Measurements from ENCODE around the gene MAPT. TPM values are rescaled to one million over a fixed set of nuclear protein-coding genes. Genes with fewer than 3 reads are reported as not detected.
A peak's percentile ranks its signal among the peaks of the same experiment; 100 is the strongest.

MAPT gene
- total and polyA plus RNA-seq, 2 of the 13 experiments (the other 11 are each of a cell fraction or from before 2014, with no cell fraction given): 2.1 to 2.8 TPM

DNA sequence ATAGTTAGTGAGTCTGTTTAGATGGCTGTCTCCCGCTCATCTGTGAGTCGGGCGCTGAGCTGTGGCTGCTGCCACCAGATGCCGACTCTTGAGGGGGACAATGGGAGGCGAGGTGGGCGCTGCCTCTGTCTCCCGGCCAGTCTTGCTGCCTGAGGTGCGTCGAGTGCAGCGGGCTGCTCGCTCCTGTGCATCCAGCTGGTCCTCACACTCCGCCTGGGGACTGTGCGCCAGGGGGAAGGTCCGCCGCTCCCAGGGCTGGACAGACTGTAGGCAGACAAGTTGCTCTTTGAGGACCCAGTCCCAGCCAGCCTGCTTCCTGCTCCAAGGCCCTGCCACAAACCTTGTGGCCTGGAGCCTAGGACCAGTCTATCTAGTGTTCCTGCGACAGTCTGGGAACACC lies 137.1 kb downstream of the MAPT start:
- Histone ChIP-seq H4K20me1 (ENCODE audit: insufficient read depth, low read length) (no peaks in the 10 kb centered on the region), H3K4me1 (ENCODE audit: insufficient read depth, low read length) (no peaks in the 10 kb centered on the region), H3K27ac (ENCODE audit: extremely low read length, insufficient read depth, low read length) (no peak overlapping the region), H3K79me2 (ENCODE audit: insufficient read depth, low read length) (no peaks in the 10 kb centered on the region), H2AFZ (ENCODE audit: low read length) (no peak overlapping the region), H3K27me3 (ENCODE audit: control insufficient read depth in 1 of 2, insufficient read depth in 2 of 2, low read length in 2 of 2) (no peaks in the 10 kb centered on the region), H3K4me3 (replicated peaks in 1 of 3; ENCODE audit: insufficient read depth in 1 of 3, low read depth in 2 of 3, low read length in 3 of 3) (no peak overlapping the region), H3K9me3 (ENCODE audit: low read length) (no peaks in the 10 kb centered on the region), H3K36me3 (replicated peaks in 1 of 2; ENCODE audit: control insufficient read depth in 1 of 2, insufficient read depth in 2 of 2, low read length in 2 of 2) (peaks cover 54 to 91% of the 10 kb centered on the region in 2 experiments), H3K4me2 (ENCODE audit: low read depth, low read length) (no peak overlapping the region), H3K9ac (ENCODE audit: insufficient read depth, low read depth, low read length) (no peak overlapping the region)
- ChIA-PET POLR2A (no interaction called here), CTCF (ENCODE audit: low intra/inter-chr PET ratio, low total read pairs) (no interaction called here)
- ATAC-seq: peak; percentile 19
- intact Hi-C loops (cut with micrococcal nuclease; ENCODE audit: unreplicated experiment): no loop called here
- DNase-seq (ENCODE audit: low spot score): no peak
- FAIRE-seq: no peak
- TF ChIP-seq AGO2 (optimal IDR thresholded peaks at IDR 0.05; ENCODE audit: low read depth, low read length) (peak; percentile 82), ZNF619 (CRISPR knock-in tag; IDR thresholded peaks at IDR 0.05) (no peak), ETV5 (CRISPR knock-in tag; IDR thresholded peaks at IDR 0.05; ENCODE audit: borderline replicate concordance) (no peak), RBM22 (optimal IDR thresholded peaks at IDR 0.05; ENCODE audit: low read length) (peak; percentile 75), CC2D1A (CRISPR knock-in tag; IDR thresholded peaks at IDR 0.05) (no peak), ZBTB38 (CRISPR knock-in tag; IDR thresholded peaks at IDR 0.05) (peak; percentile 54; the same call in 1 of the 2 replicates), FOXA1 (IDR thresholded peaks at IDR 0.05) (no peak), FOXA1 (CRISPR knock-in tag; IDR thresholded peaks at IDR 0.05) (no peak), NRL (CRISPR knock-in tag; IDR thresholded peaks at IDR 0.05; ENCODE audit: borderline replicate concordance) (0 out of 2 replicates have a peak, but pooled peaks have one; percentile 38)
- TF ChIP-seq, protein P1, sequence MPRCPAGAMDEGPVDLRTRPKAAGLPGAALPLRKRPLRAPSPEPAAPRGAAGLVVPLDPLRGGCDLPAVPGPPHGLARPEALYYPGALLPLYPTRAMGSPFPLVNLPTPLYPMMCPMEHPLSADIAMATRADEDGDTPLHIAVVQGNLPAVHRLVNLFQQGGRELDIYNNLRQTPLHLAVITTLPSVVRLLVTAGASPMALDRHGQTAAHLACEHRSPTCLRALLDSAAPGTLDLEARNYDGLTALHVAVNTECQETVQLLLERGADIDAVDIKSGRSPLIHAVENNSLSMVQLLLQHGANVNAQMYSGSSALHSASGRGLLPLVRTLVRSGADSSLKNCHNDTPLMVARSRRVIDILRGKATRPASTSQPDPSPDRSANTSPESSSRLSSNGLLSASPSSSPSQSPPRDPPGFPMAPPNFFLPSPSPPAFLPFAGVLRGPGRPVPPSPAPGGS (CRISPR knock-in tag; IDR thresholded peaks at IDR 0.05): no peak
- TF ChIP-seq, protein P2, sequence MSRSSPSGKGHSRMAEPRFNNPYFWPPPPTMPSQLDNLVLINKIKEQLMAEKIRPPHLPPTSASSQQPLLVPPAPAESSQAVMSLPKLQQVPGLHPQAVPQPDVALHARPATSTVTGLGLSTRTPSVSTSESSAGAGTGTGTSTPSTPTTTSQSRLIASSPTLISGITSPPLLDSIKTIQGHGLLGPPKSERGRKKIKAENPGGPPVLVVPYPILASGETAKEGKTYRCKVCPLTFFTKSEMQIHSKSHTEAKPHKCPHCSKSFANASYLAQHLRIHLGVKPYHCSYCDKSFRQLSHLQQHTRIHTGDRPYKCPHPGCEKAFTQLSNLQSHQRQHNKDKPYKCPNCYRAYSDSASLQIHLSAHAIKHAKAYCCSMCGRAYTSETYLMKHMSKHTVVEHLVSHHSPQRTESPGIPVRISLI (CRISPR knock-in tag; IDR thresholded peaks at IDR 0.05; ENCODE audit: borderline replicate concordance): no peak
- in situ Hi-C loops (cut with HindIII; ENCODE audit: extremely low pct_ligation_motif_present, low pct_unique_long_range_greater_than_20kb): no loop called here
- WGBS (ENCODE audit: low lambda C conversion rate): 95% methylated on average over 16 of the region's 16 CpGs
- BruUV-seq (replicated peaks): no TSS peak

Data from HepG2 (cell line).